B cell (primary cell): ENCODE results near the gene LRRC8D. TPM values are rescaled to one million over a fixed set of nuclear protein-coding genes. Genes with fewer than 3 reads are reported as not detected.

Source experiments
- ATAC-seq: fragments of 200-7000 bp; cut with Tn5 transposase; one replicate; pipeline ENCODE4 v1.10.0; 2021; ENCODE audit warnings: low read depth, mild to moderate bottlenecking, moderate number of reproducible peaks, moderate library complexity
- CTCF ChIA-PET: fragments of 350-600 bp; sonication (Branson Sonifier 250); formaldehyde crosslinking; loops from one replicate; lab custom pipeline; 2021; ENCODE audit warnings: antibody characterized with exemption, inconsistent platforms; lab: Charles Lee
- POLR2A ChIA-PET: fragments of 350-600 bp; sonication (Branson Sonifier 250); formaldehyde crosslinking; loops from one replicate; lab custom pipeline; 2021; ENCODE audit warnings: antibody characterized with exemption; lab: Charles Lee
- DNase-seq: peaks from one replicate; pipeline ENCODE4 v3.0.0; 2013
- H2AFZ ChIP-seq: 2 replicates; pipeline ENCODE4 v1.6.1; 2012; ENCODE audit warnings: mild to moderate bottlenecking, low read depth, low read length; ENCODE audit not compliant: insufficient read depth, poor library complexity, severe bottlenecking
- H3K27ac ChIP-seq, 2 donors: 1 replicate in 1 of 2; 2 replicates in 1 of 2; pipeline ENCODE4 v1.5.1; 2012 to 2013; ENCODE audit warnings: low read length in 2 of 2, mild to moderate bottlenecking in 2 of 2, moderate library complexity in 1 of 2
- H3K27me3 ChIP-seq, 4 experiments: fragments of 200-600 bp in 1 of 4; sonication (generic) in 1 of 4; replicated peaks in 1 of 4; 1 replicate in 2 of 4; 2 replicates in 2 of 4; pipeline versions ENCODE4 v1.6.1 to v1.7.0; 2013 to 2016; ENCODE audit warnings: low read length in 3 of 4, mild to moderate bottlenecking in 2 of 4, mixed read lengths in 1 of 4, moderate library complexity in 1 of 4; ENCODE audit not compliant: insufficient read depth in 4 of 4, control insufficient read depth in 3 of 4; ENCODE audit errors: control extremely low read depth in 1 of 4
- H3K36me3 ChIP-seq, 2 experiments: replicated peaks in 1 of 2; 1 replicate in 1 of 2; 2 replicates in 1 of 2; pipeline versions ENCODE4 v1.6.1 to v1.7.1; 2013; ENCODE audit warnings: low read length in 1 of 2; ENCODE audit not compliant: insufficient read depth in 2 of 2, control insufficient read depth in 1 of 2; ENCODE audit errors: control extremely low read depth in 1 of 2, extremely low read depth in 1 of 2
- H3K4me1 ChIP-seq, 2 donors: fragments of 200-600 bp in 1 of 2; sonication (generic) in 1 of 2; 1 replicate in 1 of 2; 2 replicates in 1 of 2; pipeline versions ENCODE4 v1.5.1 to v1.6.1; 2013 to 2017; ENCODE audit warnings: low read length in 2 of 2; ENCODE audit not compliant: control insufficient read depth in 2 of 2, insufficient read depth in 2 of 2
- H3K4me2 ChIP-seq: replicated peaks from 2 replicates; pipeline ENCODE3; 2012; ENCODE audit warnings: mild to moderate bottlenecking, low read depth, low read length; ENCODE audit not compliant: poor library complexity, severe bottlenecking
- H3K4me3 ChIP-seq, 5 experiments: fragments of 200-600 bp in 1 of 5; sonication (generic) in 1 of 5; 1 replicate in 3 of 5; 2 replicates in 2 of 5; pipeline versions ENCODE4 v1.5.1 to v1.7.0; 2011 to 2016; ENCODE audit warnings: low read length in 4 of 5, mild to moderate bottlenecking in 4 of 5, low read depth in 2 of 5, control low read depth in 1 of 5, moderate library complexity in 1 of 5; ENCODE audit not compliant: insufficient read depth in 1 of 5; ENCODE audit errors: control extremely low read depth in 1 of 5, extremely low read depth in 1 of 5
- H3K79me2 ChIP-seq: fragments of 200-600 bp; sonication (generic); one replicate; pipeline ENCODE4 v1.6.0; 2016; ENCODE audit warnings: low read length; ENCODE audit not compliant: control insufficient read depth, insufficient read depth
- H3K9ac ChIP-seq: fragments of 200-600 bp; sonication (generic); 2 replicates; pipeline ENCODE4 v1.6.1; 2017; ENCODE audit warnings: mild to moderate bottlenecking, low read length, moderate library complexity
- H3K9me3 ChIP-seq, 3 donors: one replicate each; pipeline versions ENCODE4 v1.6.1 to v1.7.1; 2013; ENCODE audit warnings: low read length in 2 of 3; ENCODE audit not compliant: control insufficient read depth in 2 of 3, insufficient read depth in 1 of 3; ENCODE audit errors: control extremely low read depth in 1 of 3
- H4K20me1 ChIP-seq: 2 replicates; pipeline ENCODE4 v1.6.0; 2012; ENCODE audit warnings: mild to moderate bottlenecking, low read length; ENCODE audit not compliant: insufficient read depth, control insufficient read depth, poor library complexity, severe bottlenecking
- H3K27ac Mint-ChIP-seq: one replicate; pipeline ENCODE4 v1.8.0; 2021; ENCODE audit warnings: mixed read lengths
- H3K27me3 Mint-ChIP-seq: one replicate; pipeline ENCODE4 v1.8.0; 2021; ENCODE audit warnings: mixed read lengths
- H3K4me1 Mint-ChIP-seq: one replicate; pipeline ENCODE4 v1.8.0; 2021; ENCODE audit warnings: mixed read lengths
- H3K4me3 Mint-ChIP-seq: one replicate; pipeline ENCODE4 v1.8.0; 2021; ENCODE audit warnings: mixed read lengths
- H3K9me3 Mint-ChIP-seq: one replicate; pipeline ENCODE4 v1.8.0; 2022; ENCODE audit warnings: mixed read lengths; ENCODE audit not compliant: insufficient read depth
- CTCF ChIP-seq: fragments of 200-600 bp; IDR thresholded peaks from one replicate; pipeline ENCODE4 v1.8.0; 2022; ENCODE audit warnings: antibody characterized with exemption, mild to moderate bottlenecking
- EZH2 ChIP-seq: IDR thresholded peaks from 2 replicates; pipeline ENCODE4 v1.6.1; 2012; ENCODE audit warnings: borderline replicate concordance, low read depth, mild to moderate bottlenecking, moderate library complexity, low read length; ENCODE audit not compliant: insufficient read depth, poor library complexity, severe bottlenecking
- WGBS: methylation state at CpG from one replicate; pipeline ENCODE4 v1.1.5; 2013; ENCODE audit warnings: missing lambda C conversion rate; ENCODE audit not compliant: insufficient coverage; 5-methylcytosine and 5-hydroxymethylcytosine counted together
- intact Hi-C: fragments of 100-400 bp; cut with micrococcal nuclease; formaldehyde crosslinking; loops from one replicate; pipeline ENCODE4 v1.10.0; 2022
- polyA plus RNA-seq: library from polyadenylated mRNA; depleted of rRNA; stranded (reverse); fragments of >200 nt; gene quantifications from 2 replicates; pipeline ENCODE4 v1.2.3, GENCODE V29; 2012
- total RNA-seq, 2 donors: library from RNA; stranded (reverse); fragments of 120-200 nt in 1 of 2; gene quantifications; 1 replicate in 1 of 2; 2 replicates in 1 of 2; pipeline versions ENCODE4 v1.2.3 to v1.2.4, GENCODE V29; 2013 to 2022

Gene LRRC8D
- total and polyA plus RNA-seq, 2 donors (not counting 1 experiment from before 2014, with no cell fraction given): 23.7 to 47.0 TPM

GRCh38 chr1:89837036-89837481 lies 16.2 kb downstream of the LRRC8D start:
- DNase-seq (no peak), ATAC-seq (no peak)
- Histone ChIP-seq H3K4me1 (peaks cover 0 to 3% of the 10 kb centered on the region in 2 donors), H2AFZ (no peak overlapping the region), H3K27ac (no peak overlapping the region), H3K4me2 (no peak overlapping the region), H3K27me3 (no peaks in the 10 kb centered on the region), H4K20me1 (no peaks in the 10 kb centered on the region), H3K79me2 (peaks cover 48% of the 10 kb centered on the region), H3K36me3 (peaks cover 3 to 4% of the 10 kb centered on the region in 2 experiments), H3K9ac (no peak overlapping the region), H3K9me3 (no peaks in the 10 kb centered on the region), H3K4me3 (no peak overlapping the region)
- H3K27ac Mint-ChIP-seq: no peak overlapping the region
- POLR2A ChIA-PET: no interaction called here
- H3K4me3 Mint-ChIP-seq: no peak overlapping the region
- peaks cover 22% of the 10 kb centered on the region for H3K4me1 Mint-ChIP-seq
- no peaks in the 10 kb centered on the region for H3K9me3 Mint-ChIP-seq
- TF ChIP-seq CTCF: no peak
- no peak for TF ChIP-seq EZH2
- H3K27me3 Mint-ChIP-seq: no peaks in the 10 kb centered on the region
- intact Hi-C loops: no loop called here
- CTCF ChIA-PET: no interaction called here

GRCh38 chr1:89837510-89837909 lies 16.7 kb downstream of the LRRC8D start:
- CTCF ChIA-PET: no interaction called here
- no peak overlapping the region for H2AFZ ChIP-seq
- peaks cover 3 to 4% of the 10 kb centered on the region in 2 experiments for H3K36me3 ChIP-seq
- Mint-ChIP-seq H3K9me3 (no peaks in the 10 kb centered on the region), H3K4me1 (peaks cover 23% of the 10 kb centered on the region), H3K4me3 (no peak overlapping the region), H3K27me3 (no peaks in the 10 kb centered on the region), H3K27ac (no peak overlapping the region)
- H3K27ac ChIP-seq: no peak overlapping the region
- H3K27me3 ChIP-seq: no peaks in the 10 kb centered on the region
- no peaks in the 10 kb centered on the region for H4K20me1 ChIP-seq
- no peak for ATAC-seq
- no peak overlapping the region for H3K4me2 ChIP-seq
- POLR2A ChIA-PET: no interaction called here
- peaks cover 50% of the 10 kb centered on the region for H3K79me2 ChIP-seq
- peaks cover 2 to 4% of the 10 kb centered on the region in 2 donors for H3K4me1 ChIP-seq
- H3K9me3 ChIP-seq: no peaks in the 10 kb centered on the region
- no peak for DNase-seq
- TF ChIP-seq EZH2 (no peak), CTCF (no peak)
- H3K4me3 ChIP-seq: no peak overlapping the region
- intact Hi-C loops: no loop called here
- no peak overlapping the region for H3K9ac ChIP-seq
- no CpG with 5 or more reads among the region's 4 CpGs for WGBS
